Measurements from ENCODE around the gene CHCHD5. TPM values are rescaled to one million over a fixed set of nuclear protein-coding genes. Genes with fewer than 3 reads are reported as not detected.

The CHCHD5 gene
- total RNA-seq, 1 donor from 2014 or later = 30.7 TPM

DNA sequence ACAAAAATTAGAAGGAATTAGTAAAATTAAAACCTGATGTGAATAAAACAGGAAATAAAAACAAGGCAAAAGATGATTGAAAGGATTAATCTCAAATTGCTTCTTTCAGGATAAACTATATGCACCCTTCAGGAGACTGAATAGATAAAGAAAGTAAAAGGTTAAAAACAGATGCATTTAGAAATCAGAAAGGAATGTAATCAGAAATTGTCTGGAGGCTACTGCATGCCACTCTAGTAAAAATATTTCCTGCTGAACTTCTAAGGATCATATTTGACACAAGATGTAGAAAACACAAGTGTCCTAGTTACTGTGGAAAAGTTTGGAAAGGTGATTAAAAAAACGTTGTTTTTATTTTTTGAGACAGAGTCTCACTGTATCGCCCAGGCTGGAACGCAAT, 16.2 kb downstream of the CHCHD5 start:
- H3K27me3 ChIP-seq = no peaks in the 10 kb centered on the region
- no peaks in the 10 kb centered on the region for H3K9me3 ChIP-seq
- H3K4me1 ChIP-seq = peaks cover 9% of the 10 kb centered on the region
- no peak for TF ChIP-seq POLR2AphosphoS5 (IDR thresholded peaks at IDR 0.05; ENCODE audit: insufficient read depth in 1 of 2, low read depth in 1 of 2)
- H3K4me3 ChIP-seq = no peak overlapping the region
- no peak for DNase-seq (ENCODE audit: extremely low spot score in 2 of 2)
- no peak overlapping the region for H3K27ac ChIP-seq
- intact Hi-C loops (cut with DNase I) = loop anchor here (5.0 kb wide), 1 partner anchor 127 kb away; no protein-coding TSS in a partner anchor
- no peaks in the 10 kb centered on the region for H3K36me3 ChIP-seq

- TF ChIP-seq CTCF (IDR thresholded peaks at IDR 0.05) (no peak), POLR2A (IDR thresholded peaks at IDR 0.05) (no peak), POLR2AphosphoS5 (IDR thresholded peaks at IDR 0.05; ENCODE audit: insufficient read depth in 1 of 2, low read depth in 1 of 2) (no peak)
- Histone ChIP-seq H3K4me3 (no peak overlapping the region), H3K4me1 (peaks cover 9% of the 10 kb centered on the region), H3K27ac (no peak overlapping the region), H3K36me3 (no peaks in the 10 kb centered on the region), H3K9me3 (no peaks in the 10 kb centered on the region), H3K27me3 (no peaks in the 10 kb centered on the region)
- DNase-seq (ENCODE audit: extremely low spot score in 2 of 2) = no peak
- intact Hi-C loops (cut with DNase I) = loop anchor here (5.0 kb wide), 1 partner anchor 126 kb away; no protein-coding TSS in a partner anchor
Observed at GRCh38 chr2:112601754-112602153, 17.3 kb downstream of the CHCHD5 start.

- H3K4me1 ChIP-seq = peaks cover 9% of the 10 kb centered on the region
- TF ChIP-seq POLR2A (IDR thresholded peaks at IDR 0.05) (no peak), POLR2AphosphoS5 (IDR thresholded peaks at IDR 0.05; ENCODE audit: insufficient read depth in 1 of 2, low read depth in 1 of 2) (no peak), CTCF (IDR thresholded peaks at IDR 0.05) (no peak)
- no peaks in the 10 kb centered on the region for H3K27me3 ChIP-seq
- DNase-seq (ENCODE audit: extremely low spot score in 2 of 2) = no peak
- no peaks in the 10 kb centered on the region for H3K36me3 ChIP-seq
- H3K27ac ChIP-seq = no peak overlapping the region
- intact Hi-C loops (cut with DNase I) = loop anchor here (5.0 kb wide), 1 partner anchor 124 kb away; no protein-coding TSS in a partner anchor
- no peaks in the 10 kb centered on the region for H3K9me3 ChIP-seq
- H3K4me3 ChIP-seq = no peak overlapping the region
Observed at GRCh38 chr2:112602917-112603316, 18.5 kb downstream of the CHCHD5 start.

DNA sequence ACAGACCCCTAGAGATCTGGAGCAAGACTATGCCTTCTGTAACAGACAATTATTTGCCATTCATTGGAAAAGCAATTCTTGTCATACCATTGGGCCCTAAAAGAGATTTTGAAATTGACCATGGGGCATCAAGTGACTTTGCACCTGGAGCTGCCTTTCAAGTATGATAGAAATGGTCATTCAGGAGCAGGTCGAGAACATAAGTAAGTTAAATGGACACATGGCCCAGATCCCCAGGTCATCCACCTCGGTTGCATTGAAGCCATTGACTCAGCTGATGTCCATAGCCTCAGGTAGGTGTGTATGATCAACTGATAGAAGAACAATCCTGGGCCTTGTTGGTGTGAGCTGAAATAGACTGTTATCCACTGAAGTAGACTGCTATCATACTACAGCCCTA, 19.3 kb downstream of the CHCHD5 start:
- H3K9me3 ChIP-seq = no peaks in the 10 kb centered on the region
- no peak overlapping the region for H3K4me3 ChIP-seq
- DNase-seq (ENCODE audit: extremely low spot score in 2 of 2) = no peak
- no peak for TF ChIP-seq POLR2AphosphoS5 (IDR thresholded peaks at IDR 0.05; ENCODE audit: insufficient read depth in 1 of 2, low read depth in 1 of 2)
- TF ChIP-seq CTCF (IDR thresholded peaks at IDR 0.05) = no peak
- TF ChIP-seq POLR2A (IDR thresholded peaks at IDR 0.05) = no peak
- intact Hi-C loops (cut with DNase I) = loop anchor here (5.0 kb wide), 1 partner anchor 124 kb away; no protein-coding TSS in a partner anchor
- H3K27ac ChIP-seq = no peak overlapping the region
- H3K4me1 ChIP-seq = peaks cover 9% of the 10 kb centered on the region
- H3K27me3 ChIP-seq = no peaks in the 10 kb centered on the region
- no peaks in the 10 kb centered on the region for H3K36me3 ChIP-seq

DNA sequence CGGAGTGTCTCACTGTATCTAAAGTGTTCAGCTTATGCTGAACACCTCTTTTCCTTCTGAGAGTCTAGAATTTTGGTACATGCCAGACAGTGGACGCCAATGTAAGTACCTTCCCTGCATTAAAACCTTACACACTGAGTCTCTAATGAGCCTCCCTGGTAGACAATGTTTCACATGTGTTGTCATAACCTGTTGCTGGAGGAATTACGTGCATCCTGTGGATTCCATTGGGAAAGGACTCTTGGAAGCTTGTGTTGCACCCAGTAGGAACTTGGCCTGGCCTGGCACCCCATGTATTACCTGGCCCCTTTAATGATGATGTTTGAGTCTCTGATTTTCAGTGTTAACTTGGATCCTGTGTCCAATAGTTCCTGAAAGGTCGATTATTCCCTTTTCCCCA, 20.5 kb downstream of the CHCHD5 start:
- no peaks in the 10 kb centered on the region for H3K27me3 ChIP-seq
- no peaks in the 10 kb centered on the region for H3K36me3 ChIP-seq
- intact Hi-C loops (cut with DNase I) = loop anchor here (5.0 kb wide), 1 partner anchor 122 kb away; no protein-coding TSS in a partner anchor
- DNase-seq (ENCODE audit: extremely low spot score in 2 of 2) = no peak
- no peak overlapping the region for H3K27ac ChIP-seq
- H3K4me1 ChIP-seq = peaks cover 5% of the 10 kb centered on the region
- no peaks in the 10 kb centered on the region for H3K9me3 ChIP-seq
- TF ChIP-seq POLR2A (IDR thresholded peaks at IDR 0.05) = no peak
- TF ChIP-seq POLR2AphosphoS5 (IDR thresholded peaks at IDR 0.05; ENCODE audit: insufficient read depth in 1 of 2, low read depth in 1 of 2) = no peak
- no peak for TF ChIP-seq CTCF (IDR thresholded peaks at IDR 0.05)
- no peak overlapping the region for H3K4me3 ChIP-seq

All from vagina (tissue), 2 donors.